Ectodermal cell (in vitro differentiated cells): ENCODE measurements around the gene ARHGEF33.
A peak's percentile ranks its signal among the peaks of the same experiment; 100 is the strongest.

Experiments
- H3K27ac ChIP-seq: 2 replicates; pipeline ENCODE4 v1.7.0; 2013; ENCODE audit warnings: mild to moderate bottlenecking, low read depth, low read length; ENCODE audit not compliant: insufficient read depth, poor library complexity, severe bottlenecking
- H3K27me3 ChIP-seq: 2 replicates; pipeline ENCODE4 v1.7.0; 2013; ENCODE audit warnings: mild to moderate bottlenecking, low read length; ENCODE audit not compliant: insufficient read depth, control insufficient read depth, poor library complexity, severe bottlenecking
- H3K36me3 ChIP-seq: one replicate; pipeline ENCODE4 v1.7.0; 2013; ENCODE audit warnings: low read length; ENCODE audit not compliant: control insufficient read depth, insufficient read depth
- H3K4me1 ChIP-seq: one replicate; pipeline ENCODE4 v1.7.0; 2013; ENCODE audit warnings: low read length; ENCODE audit not compliant: control insufficient read depth, insufficient read depth
- H3K4me3 ChIP-seq: 2 replicates; pipeline ENCODE4 v1.7.0; 2013; ENCODE audit warnings: low read depth, low read length, control low read depth; ENCODE audit not compliant: insufficient read depth
- H3K9me3 ChIP-seq: 2 replicates; pipeline ENCODE4 v1.7.0; 2013; ENCODE audit warnings: mild to moderate bottlenecking, low read length, moderate library complexity; ENCODE audit not compliant: control insufficient read depth
- WGBS, 2 experiments: methylation state at CpG; one replicate each; pipeline ENCODE4 v1.1.7; 2013; ENCODE audit warnings: missing lambda C conversion rate in 2 of 2; 5-methylcytosine and 5-hydroxymethylcytosine counted together

Gene ARHGEF33

DNA sequence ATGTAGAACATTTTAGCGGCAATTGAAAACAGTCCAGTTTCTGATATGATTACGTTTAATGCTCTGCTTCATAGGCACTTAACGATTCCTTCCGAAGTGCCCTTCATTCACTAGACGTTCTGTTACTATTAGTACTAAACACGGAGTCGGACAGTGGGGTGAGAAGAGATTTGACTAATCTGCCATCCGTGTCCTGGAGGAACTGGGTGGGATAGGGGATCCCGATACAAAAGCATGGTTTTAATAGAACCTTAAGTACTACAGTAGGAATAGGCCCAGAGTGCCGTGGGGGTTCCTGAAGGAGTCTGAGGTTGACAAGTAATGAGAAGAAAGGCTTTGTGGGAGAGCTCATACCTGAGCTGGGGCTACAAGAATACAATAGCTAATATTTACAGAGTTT, 13.3 kb upstream of the ARHGEF33 start:
- WGBS, 2 experiments, result 43 to 47% methylated on average over 10 of the region's 10 CpGs
- Histone ChIP-seq H3K4me3 (peak overlapping the region; percentile 95), H3K36me3 (no peaks in the 10 kb centered on the region), H3K9me3 (no peaks in the 10 kb centered on the region), H3K27me3 (no peaks in the 10 kb centered on the region), H3K27ac (no peak overlapping the region), H3K4me1 (peaks cover 7% of the 10 kb centered on the region)

- Histone ChIP-seq H3K4me3 (no peak overlapping the region), H3K4me1 (no peaks in the 10 kb centered on the region), H3K9me3 (no peaks in the 10 kb centered on the region), H3K36me3 (no peaks in the 10 kb centered on the region), H3K27ac (no peak overlapping the region), H3K27me3 (no peaks in the 10 kb centered on the region)
Measured at GRCh38 chr2:38886063-38886462, 3.6 kb upstream of the ARHGEF33 start.

GRCh38 chr2:38887347-38887746, 2.3 kb upstream of the ARHGEF33 start:
- no peaks in the 10 kb centered on the region for H3K9me3 ChIP-seq
- 90 to 93% methylated on average over 4 of the region's 4 CpGs for WGBS, 2 experiments
- H3K36me3 ChIP-seq, result no peaks in the 10 kb centered on the region

DNA sequence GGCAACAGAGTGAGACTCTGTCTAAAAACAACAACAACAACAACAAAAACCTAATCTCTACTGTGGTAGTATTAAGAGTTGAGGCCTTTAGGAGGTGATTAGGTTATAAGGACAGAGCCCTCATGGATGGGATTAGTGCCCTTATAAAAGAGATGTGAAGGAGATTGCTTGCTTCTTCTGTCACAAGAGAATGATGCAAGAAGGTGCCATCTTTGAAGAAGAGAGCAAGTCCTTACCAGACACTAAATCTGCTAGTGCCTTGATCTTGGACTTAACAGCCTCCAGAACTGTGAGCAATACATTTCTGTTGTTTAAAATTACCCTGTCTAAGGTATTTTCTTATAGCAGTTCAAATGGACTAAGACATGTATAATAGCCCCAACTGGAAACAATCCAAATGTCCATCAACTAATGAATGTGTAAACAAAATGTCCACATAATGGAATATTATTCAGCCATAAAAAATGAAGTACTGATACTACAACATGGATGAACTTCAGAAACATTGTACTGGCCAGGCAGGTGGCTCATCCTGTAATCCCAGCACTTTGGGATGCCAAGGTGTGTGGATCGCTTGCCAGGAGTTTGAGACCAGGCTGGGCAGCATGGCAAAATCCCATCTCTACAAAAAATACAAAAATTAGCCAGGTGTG, 1.6 kb upstream of the ARHGEF33 start:
- Histone ChIP-seq H3K4me1 (no peaks in the 10 kb centered on the region), H3K36me3 (no peaks in the 10 kb centered on the region), H3K9me3 (no peaks in the 10 kb centered on the region), H3K4me3 (no peak overlapping the region), H3K27ac (no peak overlapping the region), H3K27me3 (no peaks in the 10 kb centered on the region)
- 86 to 91% methylated on average over 1 of the region's 1 CpG for WGBS, 2 experiments

More at GRCh38 chr2:38887347-38887746, 2.3 kb upstream of the ARHGEF33 start:
- H3K27ac ChIP-seq, result no peak overlapping the region
- no peaks in the 10 kb centered on the region for H3K27me3 ChIP-seq
- no peaks in the 10 kb centered on the region for H3K4me1 ChIP-seq
- H3K4me3 ChIP-seq, result no peak overlapping the region

DNA sequence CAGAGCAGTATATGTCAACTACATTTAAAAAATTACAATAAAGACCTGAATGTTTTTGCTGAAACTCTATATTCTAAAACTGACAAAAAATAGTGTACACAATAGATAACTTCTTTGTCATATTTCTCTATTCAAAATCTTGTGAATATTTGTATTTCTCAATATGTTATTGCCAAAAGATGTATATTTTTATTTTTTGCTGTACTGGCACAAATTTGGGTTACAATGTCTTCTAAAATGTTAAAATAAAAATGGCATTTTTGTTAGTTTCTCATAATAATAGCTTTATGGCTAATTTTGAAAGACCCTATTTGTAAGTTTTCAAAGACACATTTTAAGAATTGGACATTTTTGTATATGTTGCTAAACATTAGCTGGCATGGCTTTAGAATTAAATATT, 630 bp upstream of the ARHGEF33 start:
- Histone ChIP-seq H3K4me1 (no peaks in the 10 kb centered on the region), H3K27me3 (no peaks in the 10 kb centered on the region), H3K9me3 (no peaks in the 10 kb centered on the region), H3K27ac (no peak overlapping the region), H3K36me3 (no peaks in the 10 kb centered on the region), H3K4me3 (no peak overlapping the region)

- no peaks in the 10 kb centered on the region for H3K9me3 ChIP-seq
- no peak overlapping the region for H3K4me3 ChIP-seq
- H3K27me3 ChIP-seq, result no peaks in the 10 kb centered on the region
- no peaks in the 10 kb centered on the region for H3K36me3 ChIP-seq
- H3K4me1 ChIP-seq, result no peaks in the 10 kb centered on the region
- no peak overlapping the region for H3K27ac ChIP-seq
Measured at GRCh38 chr2:38892819-38893218, 3.1 kb downstream of the ARHGEF33 start.

DNA sequence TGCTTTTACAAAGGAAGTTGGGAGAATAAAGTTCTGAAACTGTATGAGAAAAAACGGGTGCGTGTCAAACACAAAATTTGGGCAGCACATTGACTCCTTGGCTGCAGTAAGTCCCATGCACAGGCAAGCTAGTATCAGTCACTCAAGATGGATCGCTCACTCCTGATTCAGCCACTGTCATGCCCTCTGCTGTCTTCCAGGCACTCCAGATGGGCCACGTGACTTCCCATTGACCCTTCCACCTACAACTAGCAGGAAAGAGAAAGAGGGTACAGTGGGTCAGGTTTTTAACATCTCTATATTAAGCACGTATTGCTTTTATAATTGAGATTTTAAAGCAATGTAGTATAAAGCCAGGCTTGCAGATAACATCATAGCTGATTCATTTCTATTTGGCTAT, 8.6 kb downstream of the ARHGEF33 start:
- Histone ChIP-seq H3K4me1 (no peaks in the 10 kb centered on the region), H3K4me3 (no peak overlapping the region), H3K36me3 (no peaks in the 10 kb centered on the region), H3K9me3 (no peaks in the 10 kb centered on the region), H3K27me3 (no peaks in the 10 kb centered on the region), H3K27ac (no peak overlapping the region)
- WGBS, 2 experiments, result 89 to 90% methylated on average over 4 to 5 of the region's 5 CpGs

DNA sequence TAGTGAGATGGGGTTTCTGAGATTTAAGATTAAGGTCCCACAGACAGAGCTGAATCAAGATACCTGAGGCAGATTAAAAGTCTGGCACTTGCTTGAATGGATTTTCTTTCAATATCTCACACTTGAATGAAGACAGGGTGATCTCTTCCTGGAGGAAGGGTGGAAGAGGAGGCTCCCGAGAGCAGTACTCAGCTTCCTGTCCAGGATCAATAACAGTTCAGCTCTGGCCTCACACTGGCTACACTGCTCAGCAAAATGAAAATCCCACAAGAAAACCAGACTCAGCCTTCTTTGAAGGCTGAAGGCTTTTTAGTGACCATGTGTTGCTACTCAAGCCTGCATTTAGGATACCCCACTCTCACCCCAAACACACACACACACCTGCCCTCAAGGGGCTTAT, 11.1 kb downstream of the ARHGEF33 start:
- no peak overlapping the region for H3K27ac ChIP-seq
- no peaks in the 10 kb centered on the region for H3K9me3 ChIP-seq
- no peaks in the 10 kb centered on the region for H3K36me3 ChIP-seq
- H3K4me1 ChIP-seq, result no peaks in the 10 kb centered on the region
- no peaks in the 10 kb centered on the region for H3K27me3 ChIP-seq
- no peak overlapping the region for H3K4me3 ChIP-seq
- 93 to 95% methylated on average over 1 of the region's 1 CpG for WGBS, 2 experiments

GRCh38 chr2:38905251-38905650, 15.6 kb downstream of the ARHGEF33 start:
- Histone ChIP-seq H3K9me3 (no peaks in the 10 kb centered on the region), H3K4me1 (no peaks in the 10 kb centered on the region), H3K4me3 (no peak overlapping the region), H3K27ac (no peak overlapping the region), H3K36me3 (no peaks in the 10 kb centered on the region), H3K27me3 (no peaks in the 10 kb centered on the region)
- 93 to 97% methylated on average over 2 of the region's 2 CpGs for WGBS, 2 experiments

DNA sequence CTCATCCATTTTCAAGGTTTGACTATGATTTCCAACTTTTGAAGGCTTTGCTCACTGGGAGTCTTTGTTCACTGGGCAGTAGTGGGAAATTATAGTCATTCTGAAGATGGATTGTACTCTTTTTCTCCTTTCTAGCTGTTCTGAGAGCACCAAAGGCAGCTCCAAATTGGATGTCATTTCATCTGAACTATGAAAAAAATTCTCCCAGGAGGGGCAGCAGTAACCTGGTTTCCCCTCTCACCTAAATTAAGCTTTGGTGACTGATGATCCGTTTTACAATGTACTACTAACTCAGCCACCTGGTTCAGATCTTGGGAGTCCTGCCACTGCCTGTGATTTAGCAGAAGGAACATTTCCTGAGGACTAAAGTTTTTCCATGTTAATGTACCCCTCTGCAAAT, 17.6 kb downstream of the ARHGEF33 start:
- no peak overlapping the region for H3K4me3 ChIP-seq
- H3K4me1 ChIP-seq, result no peaks in the 10 kb centered on the region
- WGBS, 2 experiments, result 91 to 92% methylated on average over 1 of the region's 1 CpG
- no peaks in the 10 kb centered on the region for H3K36me3 ChIP-seq
- no peak overlapping the region for H3K27ac ChIP-seq
- H3K9me3 ChIP-seq, result no peaks in the 10 kb centered on the region
- no peaks in the 10 kb centered on the region for H3K27me3 ChIP-seq
